Inflammatory macrophage treated with lipopolysaccharide for 1 hour (primary cell): ENCODE results near the gene NFE2L3.
"Not testable (repeated sequence)": the region's sequence is repeated elsewhere in the genome, so short reads cannot be mapped to it uniquely, and the experiment has no call there.

Experiments
- DNase-seq, 2 donors: peaks; one replicate each; pipeline ENCODE4 v3.0.0-alpha.2; 2020 to 2022

NFE2L3 gene

DNA sequence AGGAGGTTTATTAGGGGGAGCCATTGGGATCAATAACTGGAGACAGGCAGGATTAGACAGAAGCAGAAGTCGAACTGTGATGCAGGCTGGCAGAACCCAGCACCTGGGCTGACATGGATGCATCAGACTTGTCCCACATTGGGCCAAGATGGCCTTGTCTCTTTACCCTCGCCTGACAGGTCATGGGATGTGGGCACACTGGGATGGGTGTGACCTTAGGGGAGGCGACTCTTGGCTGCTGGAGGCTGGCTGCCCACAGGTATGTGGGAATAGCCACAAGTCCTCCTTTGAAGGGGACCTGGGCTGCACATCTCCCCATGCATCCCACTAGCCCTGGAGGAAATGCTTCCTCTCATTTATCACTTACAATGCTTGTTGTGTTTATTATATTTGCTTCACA is 17.3 kb downstream of the NFE2L3 start:
- no peak for DNase-seq

DNA sequence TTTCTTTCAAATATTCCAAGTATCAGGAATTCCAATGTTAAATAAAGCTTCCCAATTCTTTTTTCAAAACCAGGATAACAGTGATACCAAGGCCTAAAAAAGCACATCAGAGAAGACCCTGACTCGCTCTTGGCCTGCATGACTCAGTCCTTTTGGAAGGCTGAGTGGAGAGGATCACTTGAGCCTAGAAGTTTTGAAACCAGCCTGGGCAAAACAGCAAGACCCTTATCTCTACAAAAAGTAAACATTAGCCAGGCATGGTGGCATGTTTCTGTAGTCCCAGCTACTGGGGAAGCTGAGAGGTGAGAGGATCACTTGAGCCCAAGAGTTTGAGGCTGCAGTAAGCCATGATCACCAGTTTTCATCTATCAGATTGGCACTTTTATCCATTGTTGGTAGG is 18.7 kb downstream of the NFE2L3 start:
- DNase-seq: no peak

DNA sequence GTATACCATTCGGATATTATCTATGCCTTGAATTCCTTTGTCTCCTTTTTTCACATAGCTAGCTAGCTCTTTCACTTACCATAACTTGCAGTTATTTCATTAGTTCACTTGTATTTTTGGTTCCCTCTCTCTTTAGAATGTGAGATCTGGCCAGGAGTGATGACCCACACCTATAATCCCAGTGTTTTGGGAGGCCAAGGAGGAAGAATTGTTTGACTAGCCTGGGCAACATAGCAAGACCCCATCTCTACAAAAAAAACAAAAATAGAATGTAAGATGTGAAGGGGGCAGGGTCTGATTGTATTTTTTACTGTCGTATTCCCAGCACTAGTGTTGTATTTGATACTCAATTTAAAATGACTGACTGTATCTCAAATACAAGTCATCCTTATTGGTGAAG is 19.6 kb downstream of the NFE2L3 start:
- DNase-seq: no peak

DNA sequence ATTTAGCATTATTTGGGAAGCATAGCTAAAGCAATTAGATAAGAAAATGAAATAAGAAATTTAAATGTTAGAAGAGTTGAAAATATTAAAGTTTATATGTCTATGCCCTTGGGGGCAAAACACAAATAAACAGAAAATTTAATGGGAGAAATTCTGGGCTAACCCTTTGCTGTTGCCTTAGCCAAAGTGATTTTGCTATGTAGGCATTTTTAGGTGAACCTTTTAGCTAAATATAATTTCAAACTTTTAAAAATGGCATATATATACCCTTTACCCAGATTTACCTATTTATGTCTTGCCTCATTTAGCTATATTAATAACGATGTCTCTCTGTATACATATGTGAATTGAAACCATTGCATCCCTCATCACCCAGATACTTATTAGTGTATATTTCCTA is 20.1 kb downstream of the NFE2L3 start:
- no peak for DNase-seq

DNA sequence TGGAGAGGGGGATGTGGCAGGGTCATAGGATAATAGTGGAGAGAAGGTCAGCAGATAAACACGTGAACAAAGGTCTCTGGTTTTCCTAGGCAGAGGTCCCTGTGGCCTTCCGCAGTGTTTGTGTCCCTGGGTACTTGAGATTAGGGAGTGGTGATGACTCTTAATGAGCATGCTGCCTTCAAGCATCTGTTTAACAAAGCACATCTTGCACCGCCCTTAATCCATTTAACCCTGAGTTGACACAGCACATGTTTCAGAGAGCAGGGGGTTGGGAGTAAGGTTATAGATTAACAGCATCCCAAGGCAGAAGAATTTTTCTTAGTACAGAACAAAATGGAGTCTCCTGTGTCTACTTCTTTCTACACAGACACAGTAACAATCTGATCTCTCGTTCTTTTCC is 23.9 kb downstream of the NFE2L3 start:
- DNase-seq: not testable (repeated sequence)

DNA sequence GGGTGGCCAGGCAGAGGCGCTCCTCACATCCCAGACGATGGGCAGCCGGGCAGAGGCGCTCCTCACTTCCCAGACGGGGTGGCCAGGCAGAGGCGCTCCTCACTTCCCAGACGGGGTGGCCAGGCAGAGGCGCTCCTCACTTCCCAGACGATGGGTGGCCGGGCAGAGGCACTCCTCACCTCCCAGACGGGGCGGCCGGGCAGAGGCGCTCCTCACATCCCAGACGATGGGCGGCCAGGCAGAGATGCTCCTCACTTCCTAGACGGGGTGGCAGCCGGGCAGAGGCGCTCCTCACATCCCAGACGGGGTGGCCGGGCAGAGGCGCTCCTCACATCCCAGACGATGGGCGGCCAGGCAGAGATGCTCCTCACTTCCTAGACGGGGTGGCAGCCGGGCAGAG is 24.7 kb downstream of the NFE2L3 start:
- not testable (repeated sequence) for DNase-seq

DNA sequence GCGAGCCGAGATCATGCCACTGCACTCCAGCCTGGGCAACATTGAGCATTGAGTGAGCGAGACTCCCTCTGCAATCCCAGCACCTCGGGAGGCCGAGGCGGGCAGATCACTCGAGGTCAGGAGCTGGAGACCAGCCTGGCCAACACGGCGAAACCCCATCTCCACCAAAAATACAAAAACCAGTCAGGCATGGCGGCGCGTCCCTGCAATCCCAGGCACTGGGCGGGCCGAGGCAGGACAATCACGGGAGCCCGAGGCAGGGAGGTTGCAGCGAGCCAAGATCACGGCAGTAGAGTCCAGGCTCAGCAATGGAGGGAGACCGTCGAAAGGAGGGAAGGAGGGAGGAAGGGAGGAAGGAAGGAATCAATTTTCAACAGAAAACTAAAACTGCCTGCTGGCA is 25.3 kb downstream of the NFE2L3 start:
- not testable (repeated sequence) for DNase-seq

DNA sequence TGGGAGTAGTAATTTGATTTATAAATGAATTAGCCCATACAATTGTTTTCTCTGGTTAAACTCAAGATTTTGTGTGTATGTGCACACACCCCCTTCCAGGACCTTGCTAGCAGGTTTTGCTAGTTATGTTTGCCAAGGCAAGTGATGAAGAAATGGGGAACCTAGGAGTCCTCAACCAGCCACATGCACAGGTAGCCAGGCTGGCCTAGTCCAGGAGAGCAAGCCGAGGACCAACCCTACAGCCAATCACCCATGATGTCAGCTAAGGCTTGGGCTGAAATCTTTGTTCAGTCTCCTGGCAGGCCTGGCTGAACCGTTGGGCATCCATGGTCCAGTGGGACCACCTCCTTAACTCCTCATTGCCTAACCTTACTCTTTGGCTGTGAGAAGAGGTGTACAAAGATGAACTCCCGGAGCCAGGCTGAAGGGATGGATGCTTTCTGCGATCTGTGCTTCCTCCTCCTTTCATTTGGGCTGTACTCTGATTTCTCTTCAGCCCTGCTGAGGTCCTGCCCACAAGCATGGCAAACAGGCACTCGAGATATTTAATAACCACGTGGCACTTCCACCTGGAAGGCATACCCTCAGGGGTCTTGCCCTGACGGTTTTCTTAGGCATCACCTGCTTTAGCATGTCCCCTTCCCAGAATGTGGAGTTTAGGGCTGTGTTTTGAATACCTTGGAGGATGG is 26.4 kb downstream of the NFE2L3 start:
- no peak for DNase-seq

DNA sequence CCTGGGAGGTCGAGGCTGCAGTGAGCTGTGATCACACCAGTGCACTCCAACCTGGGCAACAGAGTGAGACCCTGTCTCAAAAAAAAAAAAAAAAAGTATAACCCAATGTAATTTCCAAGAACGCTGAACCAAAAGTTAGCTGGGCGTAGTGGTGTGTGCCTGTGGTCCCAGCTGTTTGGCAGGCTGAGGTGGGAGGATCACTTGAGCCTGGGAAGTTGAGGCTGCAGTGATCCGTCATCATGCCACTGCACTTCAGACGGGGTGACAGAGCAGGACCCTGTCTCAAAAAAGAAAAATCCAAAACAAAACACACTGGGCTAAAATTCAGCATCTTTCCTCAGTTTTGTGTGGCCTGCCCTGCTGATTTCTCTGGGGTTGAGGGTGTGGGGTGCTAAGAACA is 27.4 kb downstream of the NFE2L3 start:
- DNase-seq: no peak

DNA sequence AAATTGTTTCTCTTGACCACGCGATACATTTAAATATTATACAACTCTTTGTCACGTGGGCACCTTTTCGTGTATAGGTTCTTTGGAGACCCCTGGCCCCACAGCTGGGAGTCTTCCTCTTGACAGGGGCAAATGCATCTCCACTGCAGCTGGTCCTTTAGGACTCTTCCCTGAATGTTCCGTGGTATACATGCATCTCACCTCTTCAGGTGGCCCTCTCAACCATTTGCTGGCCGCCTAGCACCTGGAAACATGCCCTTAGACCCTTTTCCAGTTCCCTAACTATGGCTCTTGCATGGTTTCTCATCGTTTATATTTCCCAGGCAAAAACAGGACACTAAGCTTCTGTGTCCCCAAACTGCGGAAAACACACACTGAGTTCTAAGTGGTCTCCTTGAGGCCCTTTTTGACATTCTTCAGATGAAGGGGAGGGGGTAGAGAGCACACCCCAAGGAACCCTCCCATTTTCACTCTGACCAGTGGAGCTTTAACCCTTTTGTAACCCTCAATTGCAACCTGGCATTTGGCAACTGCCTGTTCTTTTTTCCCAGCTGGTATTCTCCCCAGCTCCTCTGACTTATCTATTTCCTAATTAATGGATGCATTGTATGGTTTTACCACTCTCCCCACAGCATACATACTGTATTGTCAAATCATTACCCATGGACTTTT is 28.0 kb downstream of the NFE2L3 start:
- DNase-seq: no peak

DNA sequence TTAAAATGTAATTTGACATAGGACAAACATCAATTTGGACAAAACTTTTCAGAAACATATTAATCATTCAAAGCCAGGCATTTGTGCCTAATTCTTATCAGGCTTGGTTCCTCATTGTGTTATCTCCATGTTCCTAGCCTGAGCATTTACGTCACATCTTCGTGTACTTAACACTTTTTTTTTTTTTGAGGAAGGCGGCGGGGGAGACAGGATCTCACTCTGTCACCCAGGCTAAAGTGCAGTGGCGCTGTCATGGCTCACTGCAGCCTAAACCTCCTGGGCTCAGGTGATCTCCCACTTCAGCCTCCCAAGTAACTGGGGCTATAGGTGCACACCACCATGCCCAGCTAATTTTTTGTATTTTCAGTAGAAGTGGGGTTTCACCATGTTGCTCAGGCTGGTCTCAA is 28.8 kb downstream of the NFE2L3 start:
- no peak for DNase-seq

DNA sequence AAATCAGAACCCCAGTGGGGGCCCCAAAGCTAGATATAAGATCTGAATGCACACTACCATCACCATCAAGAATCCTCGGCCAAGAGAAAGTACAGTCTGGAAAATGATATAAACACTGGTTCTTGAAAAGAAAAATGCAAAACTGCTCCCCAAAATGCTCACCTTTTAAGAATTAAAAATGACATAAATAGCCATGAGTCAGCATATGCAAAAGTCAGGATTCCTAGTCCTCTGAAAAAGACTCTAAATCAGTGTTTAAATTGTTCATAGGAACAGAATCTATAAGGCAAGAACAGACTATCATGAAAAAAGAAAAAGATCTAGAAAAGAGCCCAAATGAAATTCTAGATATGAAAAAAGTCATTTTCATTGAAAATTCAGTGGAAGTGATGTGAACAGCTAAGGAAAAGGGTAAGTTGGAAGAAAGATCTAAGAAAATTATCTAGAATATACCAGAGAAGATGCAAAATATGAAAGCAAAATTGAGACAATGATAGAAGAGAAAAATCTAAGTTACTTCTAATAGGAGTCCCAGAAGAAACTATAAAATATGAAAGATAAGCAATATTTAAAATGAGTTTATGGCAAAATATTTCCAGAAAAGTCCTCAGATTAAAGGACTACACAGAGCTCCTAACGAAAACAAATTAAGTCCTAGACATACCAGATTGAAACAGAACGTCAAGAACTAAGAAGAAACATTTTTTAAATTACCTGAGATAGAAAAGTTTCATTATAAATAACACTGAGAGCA is 29.7 kb downstream of the NFE2L3 start:
- no peak for DNase-seq

DNA sequence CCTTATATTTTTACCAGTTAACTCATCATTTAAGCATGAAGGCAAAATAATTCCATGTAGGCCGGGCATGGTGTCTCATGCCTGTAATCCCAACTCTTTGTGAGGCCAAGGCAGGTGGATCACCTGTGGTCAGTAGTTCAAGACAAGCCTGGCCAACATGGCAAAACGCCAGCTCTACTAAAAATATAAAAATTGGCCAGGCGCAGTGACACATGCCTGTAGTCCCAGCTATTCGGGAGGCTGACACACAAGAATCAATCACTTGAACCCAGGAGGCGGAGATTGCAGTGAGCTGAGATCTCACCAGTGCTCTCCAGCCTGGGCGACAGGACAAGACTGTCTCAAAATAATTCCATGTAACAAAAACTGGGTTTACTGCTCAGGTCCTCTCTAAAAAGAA is 30.3 kb downstream of the NFE2L3 start:
- DNase-seq: no peak

DNA sequence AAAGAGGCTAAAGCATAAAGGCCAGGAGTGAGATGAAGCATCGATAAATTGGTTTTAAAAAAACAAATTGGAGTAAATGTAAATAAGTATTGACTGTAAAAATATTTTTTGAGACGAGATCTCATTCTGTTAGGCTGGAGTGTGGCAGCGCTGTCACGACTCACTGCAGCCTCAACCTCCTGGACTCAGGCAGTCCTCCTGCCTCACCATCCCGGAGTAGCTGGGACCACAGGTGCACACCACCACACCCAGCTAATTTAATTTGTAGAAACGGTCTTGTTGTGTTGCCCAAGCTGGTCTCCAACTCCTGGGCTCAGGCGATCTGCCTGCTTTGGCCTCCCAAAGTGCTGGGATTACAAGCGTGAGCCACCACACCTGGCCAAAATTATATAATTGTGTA is 30.7 kb downstream of the NFE2L3 start:
- DNase-seq: no peak

DNA sequence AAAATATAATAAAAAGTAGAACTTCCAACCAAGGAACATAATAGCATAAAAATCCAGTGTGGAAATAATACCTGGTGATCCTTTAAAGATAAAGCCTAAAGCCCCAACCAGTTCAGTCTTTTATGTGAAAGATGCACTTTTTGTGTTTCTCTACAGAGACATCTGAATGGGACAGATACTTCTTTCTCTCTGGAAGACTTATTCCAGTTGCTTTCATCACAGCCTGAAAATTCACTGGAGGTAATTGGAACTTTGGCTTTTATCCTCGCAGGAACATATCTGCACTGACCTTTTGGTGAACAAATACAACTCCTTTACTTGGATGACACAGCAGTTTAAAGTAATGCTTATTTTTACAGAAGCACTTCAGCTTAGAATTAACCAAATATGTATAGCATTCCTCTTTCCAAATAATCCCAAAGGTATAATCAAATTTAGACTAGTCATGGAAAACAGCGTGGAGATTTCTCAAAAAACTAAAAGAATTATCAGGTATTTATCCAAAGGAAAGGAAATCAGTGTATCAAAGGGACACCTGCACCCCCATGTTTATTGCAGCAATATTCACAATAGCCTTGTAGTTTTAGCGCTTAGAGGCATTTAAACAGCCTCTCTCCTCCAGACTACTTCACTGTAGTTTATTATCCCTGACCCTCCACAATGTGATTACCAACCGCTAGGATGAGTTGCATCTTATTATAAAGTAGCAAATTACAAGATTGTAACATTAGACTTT is 31.7 kb downstream of the NFE2L3 start:
- DNase-seq: no peak

DNA sequence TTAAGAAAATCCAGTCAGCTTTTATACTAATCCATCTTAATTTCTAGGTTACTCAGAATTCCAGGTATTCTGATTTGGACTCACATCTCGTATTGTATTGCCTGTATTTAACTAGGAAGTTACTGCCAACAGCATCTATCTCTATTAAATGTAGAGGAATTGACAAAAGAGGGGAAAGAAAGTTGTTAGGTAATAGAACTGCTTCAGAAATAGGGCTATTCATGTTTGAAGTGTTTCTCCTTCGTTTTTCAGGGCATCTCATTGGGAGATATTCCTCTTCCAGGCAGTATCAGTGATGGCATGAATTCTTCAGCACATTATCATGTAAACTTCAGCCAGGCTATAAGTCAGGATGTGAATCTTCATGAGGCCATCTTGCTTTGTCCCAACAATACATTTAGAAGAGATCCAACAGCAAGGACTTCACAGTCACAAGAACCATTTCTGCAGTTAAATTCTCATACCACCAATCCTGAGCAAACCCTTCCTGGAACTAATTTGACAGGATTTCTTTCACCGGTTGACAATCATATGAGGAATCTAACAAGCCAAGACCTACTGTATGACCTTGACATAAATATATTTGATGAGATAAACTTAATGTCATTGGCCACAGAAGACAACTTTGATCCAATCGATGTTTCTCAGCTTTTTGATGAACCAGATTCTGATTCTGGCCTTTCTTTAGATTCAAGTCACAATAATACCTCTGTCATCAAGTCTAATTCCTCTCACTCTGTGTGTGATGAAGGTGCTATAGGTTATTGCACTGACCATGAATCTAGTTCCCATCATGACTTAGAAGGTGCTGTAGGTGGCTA is 32.5 kb downstream of the NFE2L3 start:
- not testable (repeated sequence) for DNase-seq

DNA sequence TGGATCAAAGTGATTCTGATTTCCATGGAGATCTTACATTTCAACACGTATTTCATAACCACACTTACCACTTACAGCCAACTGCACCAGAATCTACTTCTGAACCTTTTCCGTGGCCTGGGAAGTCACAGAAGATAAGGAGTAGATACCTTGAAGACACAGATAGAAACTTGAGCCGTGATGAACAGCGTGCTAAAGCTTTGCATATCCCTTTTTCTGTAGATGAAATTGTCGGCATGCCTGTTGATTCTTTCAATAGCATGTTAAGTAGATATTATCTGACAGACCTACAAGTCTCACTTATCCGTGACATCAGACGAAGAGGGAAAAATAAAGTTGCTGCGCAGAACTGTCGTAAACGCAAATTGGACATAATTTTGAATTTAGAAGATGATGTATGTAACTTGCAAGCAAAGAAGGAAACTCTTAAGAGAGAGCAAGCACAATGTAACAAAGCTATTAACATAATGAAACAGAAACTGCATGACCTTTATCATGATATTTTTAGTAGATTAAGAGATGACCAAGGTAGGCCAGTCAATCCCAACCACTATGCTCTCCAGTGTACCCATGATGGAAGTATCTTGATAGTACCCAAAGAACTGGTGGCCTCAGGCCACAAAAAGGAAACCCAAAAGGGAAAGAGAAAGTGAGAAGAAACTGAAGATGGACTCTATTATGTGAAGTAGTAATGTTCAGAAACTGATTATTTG is 33.3 kb downstream of the NFE2L3 start:
- DNase-seq: no peak

DNA sequence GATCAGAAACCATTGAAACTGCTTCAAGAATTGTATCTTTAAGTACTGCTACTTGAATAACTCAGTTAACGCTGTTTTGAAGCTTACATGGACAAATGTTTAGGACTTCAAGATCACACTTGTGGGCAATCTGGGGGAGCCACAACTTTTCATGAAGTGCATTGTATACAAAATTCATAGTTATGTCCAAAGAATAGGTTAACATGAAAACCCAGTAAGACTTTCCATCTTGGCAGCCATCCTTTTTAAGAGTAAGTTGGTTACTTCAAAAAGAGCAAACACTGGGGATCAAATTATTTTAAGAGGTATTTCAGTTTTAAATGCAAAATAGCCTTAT is 33.8 kb downstream of the NFE2L3 start:
- DNase-seq: no peak

DNA sequence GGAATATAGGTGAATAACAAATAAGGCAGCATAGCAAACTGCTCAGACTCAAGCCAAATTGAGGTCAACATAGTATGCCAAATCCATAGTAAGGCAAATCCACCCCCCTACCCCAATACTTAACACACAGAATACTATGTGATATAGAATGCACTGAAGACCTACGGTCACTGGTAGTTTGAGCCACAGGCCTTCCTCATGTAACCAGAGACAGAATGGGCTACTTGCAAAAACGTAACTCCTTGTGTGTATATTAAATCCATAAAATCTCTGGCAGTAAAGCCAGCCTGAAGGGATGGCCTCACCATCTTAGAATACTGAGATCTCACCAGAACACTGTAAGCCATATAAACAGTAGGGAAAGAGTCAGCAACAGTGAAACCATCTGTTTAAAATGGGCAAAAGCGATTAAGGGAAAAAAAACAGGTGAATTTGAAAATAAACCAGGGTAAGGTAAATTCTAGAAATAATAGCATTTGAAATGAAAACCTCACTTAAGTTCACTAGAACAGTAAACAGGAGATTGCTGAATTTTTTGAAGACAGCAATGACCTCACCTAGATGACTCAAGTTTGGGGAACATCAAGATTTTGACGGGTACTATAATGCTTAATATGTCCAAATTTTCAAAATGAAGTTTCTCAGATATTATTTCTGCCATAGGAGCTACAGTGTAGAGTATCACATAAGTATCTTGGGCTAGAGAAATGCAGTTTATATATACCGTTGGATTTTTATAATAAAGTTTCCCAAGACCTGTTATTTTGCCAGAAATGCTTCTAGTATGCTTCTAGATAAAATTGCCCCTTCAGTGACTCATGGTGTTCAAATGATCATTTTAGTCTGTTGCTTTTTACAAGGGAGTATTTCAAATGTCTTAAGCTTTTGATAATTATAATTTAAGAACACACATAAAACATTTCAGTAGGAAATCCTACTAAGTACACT is 34.6 kb downstream of the NFE2L3 start:
- peak in 1 of 2 donors; percentile 56 for DNase-seq

DNA sequence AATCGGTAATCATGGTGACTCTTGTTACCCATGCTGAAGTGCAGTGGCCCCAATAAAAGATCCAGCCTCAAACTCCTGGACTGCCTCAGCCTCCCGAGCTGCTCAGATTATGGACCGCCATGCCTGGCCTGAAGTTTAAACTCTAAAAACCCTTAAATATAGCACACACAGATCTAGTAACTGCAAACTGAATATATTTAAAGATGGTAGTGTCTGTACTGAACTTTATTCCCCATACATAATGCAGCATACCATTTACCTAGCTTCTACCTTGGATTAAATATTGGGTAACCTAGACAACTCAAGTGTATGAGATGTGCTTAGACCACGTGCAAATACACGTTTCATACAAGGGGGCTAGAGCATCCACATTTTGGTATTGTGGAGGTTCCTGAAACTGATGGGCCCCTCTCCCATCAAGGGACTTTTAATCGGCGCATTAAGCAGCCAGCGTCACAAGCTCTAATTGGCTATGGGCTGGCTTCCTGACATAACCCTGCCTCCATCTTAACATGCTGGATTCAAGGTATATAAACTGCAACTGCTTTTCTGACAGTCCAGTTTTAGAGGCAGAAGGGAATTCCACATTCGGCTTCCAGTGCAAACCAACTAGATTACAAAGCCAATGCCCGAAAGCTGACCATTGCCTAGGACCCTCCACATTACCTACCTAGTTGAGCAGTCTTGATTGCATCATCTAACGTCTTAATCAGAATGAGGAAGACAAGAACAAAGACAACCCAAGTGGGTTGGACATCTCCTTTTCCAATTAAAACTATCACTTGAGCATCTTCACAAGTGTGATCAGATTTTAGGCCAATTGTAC is 35.6 kb downstream of the NFE2L3 start:
- peak in 1 of 2 donors; percentile 43 for DNase-seq
